SK-N-SH treated with all-trans-retinoic acid at 6 μM for 48 hours (cell line): ENCODE measurements around the gene SLC44A3.

Source experiments
- ATAC-seq: fragments of 200-7000 bp; cut with Tn5 transposase; 3 replicates; pipeline ENCODE4 v1.9.1; 2020; ENCODE audit warnings: mild to moderate bottlenecking, moderate library complexity
- ARNTL ChIP-seq: fragments of 450-650 bp; formaldehyde crosslinking; IDR thresholded peaks from 2 replicates; pipeline ENCODE4 v1.5.0; 2020; ENCODE audit warnings: low read depth, mild to moderate bottlenecking, moderate library complexity, borderline replicate concordance
- BACH2 ChIP-seq: fragments of 250-450 bp; sonication (Bioruptor Pico); IDR thresholded peaks from 2 replicates; pipeline ENCODE4 v1.9.0; 2021; ENCODE audit warnings: mild to moderate bottlenecking, borderline replicate concordance
- ESRRG ChIP-seq: fragments of 250-450 bp; sonication (Bioruptor Pico); IDR thresholded peaks from 2 replicates; pipeline ENCODE4 v1.6.1; 2021; ENCODE audit warnings: mild to moderate bottlenecking
- GLIS3 ChIP-seq: fragments of 250-450 bp; sonication (Bioruptor Pico); IDR thresholded peaks from 2 replicates; pipeline ENCODE4 v1.5.0; 2020; ENCODE audit warnings: mild to moderate bottlenecking, moderate library complexity
- ISL1 ChIP-seq: fragments of 250-450 bp; sonication (Bioruptor Pico); IDR thresholded peaks from 2 replicates; pipeline ENCODE4 v2.1.2; 2022; ENCODE audit warnings: mild to moderate bottlenecking, moderate library complexity
- OSR1 ChIP-seq: fragments of 250-450 bp; sonication (Bioruptor Pico); IDR thresholded peaks from 2 replicates; pipeline ENCODE4 v1.8.0; 2022; ENCODE audit warnings: moderate library complexity, mild to moderate bottlenecking, inconsistent platforms
- PPARA ChIP-seq: fragments of 250-450 bp; sonication (Bioruptor Pico); IDR thresholded peaks from 2 replicates; pipeline ENCODE4 v1.5.0; 2020; ENCODE audit warnings: mild to moderate bottlenecking, borderline replicate concordance
- RARB ChIP-seq: fragments of 250-450 bp; sonication (Bioruptor Pico); IDR thresholded peaks from 2 replicates; pipeline ENCODE4 v1.8.0; 2021; ENCODE audit warnings: mild to moderate bottlenecking, moderate library complexity
- TCF4 ChIP-seq: fragments of 250-450 bp; sonication (Bioruptor Pico); IDR thresholded peaks from 2 replicates; pipeline ENCODE4 v1.8.0; 2021; ENCODE audit warnings: mild to moderate bottlenecking, moderate library complexity, borderline replicate concordance
- TOX ChIP-seq: fragments of 250-450 bp; sonication (Bioruptor Pico); IDR thresholded peaks from 2 replicates; pipeline ENCODE4 v1.8.0; 2021; ENCODE audit warnings: mild to moderate bottlenecking, moderate library complexity, borderline replicate concordance
- ZC3H10 ChIP-seq: fragments of 250-450 bp; sonication (Bioruptor Pico); IDR thresholded peaks from 2 replicates; pipeline ENCODE4 v1.5.1; 2021; ENCODE audit warnings: mild to moderate bottlenecking, moderate library complexity
- ZFP30 ChIP-seq: fragments of 450-650 bp; formaldehyde crosslinking; IDR thresholded peaks from 2 replicates; pipeline ENCODE4 v1.5.0; 2022; ENCODE audit warnings: mild to moderate bottlenecking, moderate library complexity
- ZNF565 ChIP-seq: fragments of 450-650 bp; formaldehyde crosslinking; conservative IDR thresholded peaks from 2 replicates; pipeline ENCODE4 v1.5.0; 2020; ENCODE audit warnings: low read depth, mild to moderate bottlenecking, moderate library complexity
- ZNF8 ChIP-seq: fragments of 450-650 bp; formaldehyde crosslinking; IDR thresholded peaks from 2 replicates; pipeline ENCODE4 v1.5.0; 2020; ENCODE audit warnings: mild to moderate bottlenecking, moderate library complexity
- TF ChIP-seq, protein P1 (sequence below): fragments of 250-450 bp; sonication (Bioruptor Pico); IDR thresholded peaks from 2 replicates; pipeline ENCODE4 v1.8.0; 2020; ENCODE audit warnings: mild to moderate bottlenecking, moderate library complexity, borderline replicate concordance
- TF ChIP-seq, protein P2 (sequence below): fragments of 250-450 bp; sonication (Bioruptor Pico); IDR thresholded peaks from 2 replicates; pipeline ENCODE4 v1.8.0; 2021; ENCODE audit warnings: low read depth, mild to moderate bottlenecking, moderate library complexity, borderline replicate concordance
- TF ChIP-seq, protein P3 (sequence below): fragments of 250-450 bp; sonication (Bioruptor Pico); IDR thresholded peaks from 2 replicates; pipeline ENCODE4 v1.5.1; 2021; ENCODE audit warnings: mild to moderate bottlenecking, moderate library complexity
- TF ChIP-seq, protein P4 (sequence below): fragments of 250-450 bp; sonication (Bioruptor Pico); IDR thresholded peaks from 2 replicates; pipeline ENCODE4 v1.5.1; 2020; ENCODE audit warnings: low read depth, mild to moderate bottlenecking, moderate library complexity

Gene SLC44A3

DNA sequence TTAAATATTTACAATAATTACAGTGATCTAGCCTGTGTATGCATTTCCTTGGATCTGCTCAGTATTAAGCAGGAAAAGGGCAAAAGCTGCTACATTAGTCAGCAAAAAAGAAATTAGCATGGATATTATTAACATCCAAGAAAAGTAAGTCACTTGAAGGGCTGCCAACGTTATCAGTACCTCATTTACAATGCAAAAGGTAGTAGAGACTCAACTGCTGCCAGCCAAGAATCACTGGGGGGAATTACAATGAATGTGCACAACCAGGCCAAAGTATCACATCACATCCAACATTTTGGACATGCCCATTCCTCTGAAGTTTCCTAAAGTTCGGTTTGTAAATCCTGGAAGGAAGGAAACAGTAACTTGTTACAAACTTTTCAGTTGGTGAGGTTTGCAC lies 104.8 kb downstream of the SLC44A3 start:
- ATAC-seq: no peak
- TF ChIP-seq TOX (no peak), PPARA (CRISPR knock-in tag) (no peak), GLIS3 (no peak), RARB (CRISPR knock-in tag) (no peak), TCF4 (no peak), ISL1 (CRISPR knock-in tag) (no peak)

DNA sequence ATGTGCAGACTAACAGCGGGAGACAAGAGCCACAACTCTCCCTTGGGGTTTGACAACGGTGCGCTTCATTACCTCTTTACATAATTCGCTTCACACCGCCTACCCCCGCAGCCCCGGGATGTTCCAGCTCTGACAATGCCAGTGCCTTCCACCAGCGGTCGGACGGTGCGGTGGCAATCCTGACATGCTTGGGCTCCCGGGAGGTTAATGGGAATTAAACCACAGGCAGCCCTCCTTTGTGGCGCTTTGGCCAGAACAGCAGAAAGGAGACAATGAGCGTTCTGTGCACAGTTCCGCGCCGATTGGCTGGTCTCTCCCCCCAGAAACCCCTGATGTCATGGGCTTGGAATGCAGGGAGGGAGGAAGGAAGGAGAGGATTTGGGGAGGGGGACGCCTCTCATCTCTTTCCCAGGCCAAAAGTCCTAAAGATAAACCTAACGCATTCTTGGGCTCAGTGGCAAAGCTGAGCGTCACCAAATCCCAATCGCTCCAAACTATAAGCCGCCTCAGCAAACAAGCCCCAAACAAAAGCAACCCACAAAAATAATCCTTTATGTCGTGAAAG lies 105.5 kb downstream of the SLC44A3 start:
- TF ChIP-seq RARB (CRISPR knock-in tag) (no peak), GLIS3 (no peak), BACH2 (CRISPR knock-in tag) (no peak), OSR1 (CRISPR knock-in tag) (no peak)
- TF ChIP-seq, protein P1, sequence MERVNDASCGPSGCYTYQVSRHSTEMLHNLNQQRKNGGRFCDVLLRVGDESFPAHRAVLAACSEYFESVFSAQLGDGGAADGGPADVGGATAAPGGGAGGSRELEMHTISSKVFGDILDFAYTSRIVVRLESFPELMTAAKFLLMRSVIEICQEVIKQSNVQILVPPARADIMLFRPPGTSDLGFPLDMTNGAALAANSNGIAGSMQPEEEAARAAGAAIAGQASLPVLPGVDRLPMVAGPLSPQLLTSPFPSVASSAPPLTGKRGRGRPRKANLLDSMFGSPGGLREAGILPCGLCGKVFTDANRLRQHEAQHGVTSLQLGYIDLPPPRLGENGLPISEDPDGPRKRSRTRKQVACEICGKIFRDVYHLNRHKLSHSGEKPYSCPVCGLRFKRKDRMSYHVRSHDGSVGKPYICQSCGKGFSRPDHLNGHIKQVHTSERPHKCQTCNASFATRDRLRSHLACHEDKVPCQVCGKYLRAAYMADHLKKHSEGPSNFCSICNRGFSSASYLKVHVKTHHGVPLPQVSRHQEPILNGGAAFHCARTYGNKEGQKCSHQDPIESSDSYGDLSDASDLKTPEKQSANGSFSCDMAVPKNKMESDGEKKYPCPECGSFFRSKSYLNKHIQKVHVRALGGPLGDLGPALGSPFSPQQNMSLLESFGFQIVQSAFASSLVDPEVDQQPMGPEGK: 0 out of 2 replicates have a peak, but pooled peaks have one; percentile 45
- TF ChIP-seq, all 23 proteins: peak for 1
- ATAC-seq: peak; percentile 60

DNA sequence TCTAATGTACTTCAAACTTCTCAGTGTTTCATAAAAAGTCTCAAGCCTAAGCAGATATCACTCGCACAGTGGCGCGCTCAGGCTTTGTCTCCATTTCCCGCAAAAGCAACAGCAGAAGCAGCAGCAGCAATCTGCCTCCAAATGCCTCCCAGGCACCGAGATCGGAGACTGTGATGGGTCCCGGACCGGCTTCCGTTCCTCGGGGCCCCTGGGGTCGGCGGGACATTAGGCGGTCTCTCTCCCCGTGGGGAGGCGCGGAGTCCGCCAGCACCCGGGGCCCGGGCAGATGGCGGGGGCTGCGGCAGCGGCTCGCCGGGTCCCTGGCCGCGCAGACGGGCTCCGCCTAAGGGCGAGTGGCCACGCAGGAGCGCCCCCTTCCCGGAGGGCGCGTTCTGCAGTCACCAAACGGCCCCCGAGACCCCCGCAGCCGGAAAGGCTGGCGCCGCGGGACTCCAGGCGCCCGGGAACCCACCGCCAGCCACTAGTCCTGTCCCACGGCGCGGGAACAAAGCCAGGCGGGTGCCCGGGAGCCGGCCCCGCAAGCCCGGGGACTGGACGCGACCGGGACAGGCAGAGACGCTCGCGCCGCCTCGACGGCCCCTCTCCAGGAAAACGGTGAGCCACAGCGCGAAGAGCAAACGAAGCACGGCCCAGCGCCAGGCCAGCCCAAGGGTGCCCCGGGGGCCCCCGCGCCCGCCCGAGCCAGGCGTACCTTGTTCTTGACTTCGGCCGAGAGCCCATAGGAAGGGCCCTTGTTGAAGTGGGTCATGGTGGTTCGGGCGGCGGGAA lies 106.2 kb downstream of the SLC44A3 start:
- ATAC-seq: peak; percentile 69
- no peak for TF ChIP-seq ESRRG
- TF ChIP-seq, protein P2, sequence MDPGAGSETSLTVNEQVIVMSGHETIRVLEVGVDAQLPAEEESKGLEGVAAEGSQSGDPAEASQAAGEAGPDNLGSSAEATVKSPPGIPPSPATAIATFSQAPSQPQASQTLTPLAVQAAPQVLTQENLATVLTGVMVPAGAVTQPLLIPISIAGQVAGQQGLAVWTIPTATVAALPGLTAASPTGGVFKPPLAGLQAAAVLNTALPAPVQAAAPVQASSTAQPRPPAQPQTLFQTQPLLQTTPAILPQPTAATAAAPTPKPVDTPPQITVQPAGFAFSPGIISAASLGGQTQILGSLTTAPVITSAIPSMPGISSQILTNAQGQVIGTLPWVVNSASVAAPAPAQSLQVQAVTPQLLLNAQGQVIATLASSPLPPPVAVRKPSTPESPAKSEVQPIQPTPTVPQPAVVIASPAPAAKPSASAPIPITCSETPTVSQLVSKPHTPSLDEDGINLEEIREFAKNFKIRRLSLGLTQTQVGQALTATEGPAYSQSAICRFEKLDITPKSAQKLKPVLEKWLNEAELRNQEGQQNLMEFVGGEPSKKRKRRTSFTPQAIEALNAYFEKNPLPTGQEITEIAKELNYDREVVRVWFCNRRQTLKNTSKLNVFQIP: no peak
- no peak for TF ChIP-seq OSR1 (CRISPR knock-in tag)
- no peak for TF ChIP-seq ZNF8 (CRISPR knock-in tag)
- TF ChIP-seq, protein P1: no peak
- no peak for TF ChIP-seq TCF4
- no peak for TF ChIP-seq ZNF565 (CRISPR knock-in tag)
- no peak for TF ChIP-seq ZC3H10 (CRISPR knock-in tag)
- TF ChIP-seq, protein P3, sequence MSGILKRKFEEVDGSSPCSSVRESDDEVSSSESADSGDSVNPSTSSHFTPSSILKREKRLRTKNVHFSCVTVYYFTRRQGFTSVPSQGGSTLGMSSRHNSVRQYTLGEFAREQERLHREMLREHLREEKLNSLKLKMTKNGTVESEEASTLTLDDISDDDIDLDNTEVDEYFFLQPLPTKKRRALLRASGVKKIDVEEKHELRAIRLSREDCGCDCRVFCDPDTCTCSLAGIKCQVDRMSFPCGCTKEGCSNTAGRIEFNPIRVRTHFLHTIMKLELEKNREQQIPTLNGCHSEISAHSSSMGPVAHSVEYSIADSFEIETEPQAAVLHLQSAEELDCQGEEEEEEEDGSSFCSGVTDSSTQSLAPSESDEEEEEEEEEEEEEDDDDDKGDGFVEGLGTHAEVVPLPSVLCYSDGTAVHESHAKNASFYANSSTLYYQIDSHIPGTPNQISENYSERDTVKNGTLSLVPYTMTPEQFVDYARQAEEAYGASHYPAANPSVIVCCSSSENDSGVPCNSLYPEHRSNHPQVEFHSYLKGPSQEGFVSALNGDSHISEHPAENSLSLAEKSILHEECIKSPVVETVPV (CRISPR knock-in tag): no peak
- TF ChIP-seq ARNTL (CRISPR knock-in tag): no peak
- TF ChIP-seq ISL1 (CRISPR knock-in tag): no peak
- no peak for TF ChIP-seq ZFP30
- TF ChIP-seq, all 23 proteins: peak for 0

DNA sequence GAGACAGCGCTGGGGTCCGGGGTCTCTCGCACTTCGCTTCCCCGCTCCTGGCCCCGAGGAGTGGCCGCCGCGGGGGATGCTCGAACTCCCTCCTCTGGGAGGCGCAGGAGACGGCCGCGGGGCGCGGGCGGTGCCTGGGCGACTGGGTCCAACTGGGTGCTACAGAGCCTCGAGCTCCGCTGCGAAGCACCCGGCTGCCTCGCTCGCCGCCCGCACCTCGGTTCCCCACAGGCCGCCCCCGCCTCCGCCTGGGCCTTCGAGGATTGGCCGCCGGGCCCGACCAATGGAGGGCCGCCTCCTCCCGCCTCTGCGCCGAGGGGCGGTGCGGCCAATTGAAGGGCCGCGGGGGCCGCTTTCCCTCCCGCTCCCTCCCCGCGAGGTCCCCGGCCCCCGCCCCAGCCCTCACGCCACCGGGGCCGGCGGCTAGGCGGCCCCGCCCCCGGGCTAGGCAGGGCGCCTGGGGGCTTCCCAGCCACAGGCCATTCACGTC lies 106.8 kb downstream of the SLC44A3 start, which contains the start of gene CNN3:
Gene CNN3, minus strand, starts transcription at position 196 of the 490 bp plus-strand sequence. CDS start 216 bp downstream, outside the sequence.
- peak; percentile 92 for ATAC-seq
- TF ChIP-seq, protein P4, sequence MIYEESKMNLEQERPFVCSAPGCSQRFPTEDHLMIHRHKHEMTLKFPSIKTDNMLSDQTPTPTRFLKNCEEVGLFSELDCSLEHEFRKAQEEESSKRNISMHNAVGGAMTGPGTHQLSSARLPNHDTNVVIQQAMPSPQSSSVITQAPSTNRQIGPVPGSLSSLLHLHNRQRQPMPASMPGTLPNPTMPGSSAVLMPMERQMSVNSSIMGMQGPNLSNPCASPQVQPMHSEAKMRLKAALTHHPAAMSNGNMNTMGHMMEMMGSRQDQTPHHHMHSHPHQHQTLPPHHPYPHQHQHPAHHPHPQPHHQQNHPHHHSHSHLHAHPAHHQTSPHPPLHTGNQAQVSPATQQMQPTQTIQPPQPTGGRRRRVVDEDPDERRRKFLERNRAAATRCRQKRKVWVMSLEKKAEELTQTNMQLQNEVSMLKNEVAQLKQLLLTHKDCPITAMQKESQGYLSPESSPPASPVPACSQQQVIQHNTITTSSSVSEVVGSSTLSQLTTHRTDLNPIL: no peak
- TF ChIP-seq ISL1 (CRISPR knock-in tag) (no peak), ZFP30 (no peak), GLIS3 (peak; percentile 63; the same call in 1 of the 2 replicates)
